GM12864 (cell line): ENCODE data around the gene CARMIL1.

ENCODE experiments used
- DNase-seq: peaks from one replicate; pipeline ENCODE4 v3.0.0-alpha.2; 2011; ENCODE audit warnings: low read depth
- H3K4me3 ChIP-seq: 2 replicates; pipeline ENCODE4 v1.5.1; 2011; ENCODE audit warnings: mild to moderate bottlenecking, low read depth, low read length, control low read depth
- TF ChIP-seq, protein P1 (sequence below): IDR thresholded peaks from 2 replicates; pipeline ENCODE4 v1.5.1; 2011; ENCODE audit warnings: low read depth, mild to moderate bottlenecking, moderate library complexity, low read length, control low read depth, inconsistent platforms; ENCODE audit errors: missing control alignments

Gene CARMIL1

DNA sequence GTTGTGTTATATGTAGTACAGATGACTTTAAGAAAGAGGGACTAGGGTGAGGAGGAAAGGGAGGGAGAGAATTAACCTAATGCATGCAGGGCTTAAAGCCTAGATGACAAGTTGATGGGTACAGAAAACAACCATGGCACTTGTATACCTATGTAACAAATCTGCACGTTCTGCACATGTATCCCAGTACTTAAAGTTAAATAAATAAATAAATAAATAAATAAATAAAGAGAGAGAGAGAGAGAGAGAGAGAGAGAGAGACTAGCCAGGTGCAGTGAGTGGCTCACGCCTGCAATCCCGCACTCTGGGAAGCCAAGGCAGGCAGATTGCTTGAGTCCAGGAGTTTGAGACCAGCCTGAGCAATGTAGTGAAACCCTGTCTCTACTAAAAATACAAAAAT is 11.5 kb upstream of the CARMIL1 start:
- TF ChIP-seq, protein P1, sequence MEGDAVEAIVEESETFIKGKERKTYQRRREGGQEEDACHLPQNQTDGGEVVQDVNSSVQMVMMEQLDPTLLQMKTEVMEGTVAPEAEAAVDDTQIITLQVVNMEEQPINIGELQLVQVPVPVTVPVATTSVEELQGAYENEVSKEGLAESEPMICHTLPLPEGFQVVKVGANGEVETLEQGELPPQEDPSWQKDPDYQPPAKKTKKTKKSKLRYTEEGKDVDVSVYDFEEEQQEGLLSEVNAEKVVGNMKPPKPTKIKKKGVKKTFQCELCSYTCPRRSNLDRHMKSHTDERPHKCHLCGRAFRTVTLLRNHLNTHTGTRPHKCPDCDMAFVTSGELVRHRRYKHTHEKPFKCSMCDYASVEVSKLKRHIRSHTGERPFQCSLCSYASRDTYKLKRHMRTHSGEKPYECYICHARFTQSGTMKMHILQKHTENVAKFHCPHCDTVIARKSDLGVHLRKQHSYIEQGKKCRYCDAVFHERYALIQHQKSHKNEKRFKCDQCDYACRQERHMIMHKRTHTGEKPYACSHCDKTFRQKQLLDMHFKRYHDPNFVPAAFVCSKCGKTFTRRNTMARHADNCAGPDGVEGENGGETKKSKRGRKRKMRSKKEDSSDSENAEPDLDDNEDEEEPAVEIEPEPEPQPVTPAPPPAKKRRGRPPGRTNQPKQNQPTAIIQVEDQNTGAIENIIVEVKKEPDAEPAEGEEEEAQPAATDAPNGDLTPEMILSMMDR: no peak
- DNase-seq: no peak
- no peak overlapping the region for H3K4me3 ChIP-seq

GRCh38 chr6:25270559-25270958 is 8.6 kb upstream of the CARMIL1 start:
- no peak for DNase-seq
- TF ChIP-seq, protein P1: no peak
- H3K4me3 ChIP-seq: no peak overlapping the region

DNA sequence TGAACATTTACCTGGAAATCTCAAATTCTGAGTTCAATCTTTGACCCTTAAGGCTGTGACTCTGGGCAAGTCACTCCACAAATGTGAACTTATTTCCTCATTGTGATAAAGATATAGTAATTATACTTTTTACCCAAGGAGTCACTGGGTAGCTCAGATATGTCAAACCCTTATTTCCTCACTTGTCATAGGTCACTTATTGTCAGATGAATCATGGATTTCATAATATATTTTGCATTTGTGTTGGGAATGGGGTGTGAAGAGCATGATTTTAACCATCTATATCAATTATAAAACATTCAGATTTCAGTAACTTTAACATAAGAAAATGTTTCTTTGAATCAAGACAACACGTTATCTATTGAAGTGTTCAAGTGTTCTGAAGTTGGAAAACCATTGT is 3.7 kb upstream of the CARMIL1 start:
- TF ChIP-seq, protein P1: no peak
- no peak for DNase-seq
- no peak overlapping the region for H3K4me3 ChIP-seq

- no peak for DNase-seq
- TF ChIP-seq, protein P1: no peak
- no peak overlapping the region for H3K4me3 ChIP-seq
Observed at GRCh38 chr6:25277386-25277785, 1.8 kb upstream of the CARMIL1 start.

DNA sequence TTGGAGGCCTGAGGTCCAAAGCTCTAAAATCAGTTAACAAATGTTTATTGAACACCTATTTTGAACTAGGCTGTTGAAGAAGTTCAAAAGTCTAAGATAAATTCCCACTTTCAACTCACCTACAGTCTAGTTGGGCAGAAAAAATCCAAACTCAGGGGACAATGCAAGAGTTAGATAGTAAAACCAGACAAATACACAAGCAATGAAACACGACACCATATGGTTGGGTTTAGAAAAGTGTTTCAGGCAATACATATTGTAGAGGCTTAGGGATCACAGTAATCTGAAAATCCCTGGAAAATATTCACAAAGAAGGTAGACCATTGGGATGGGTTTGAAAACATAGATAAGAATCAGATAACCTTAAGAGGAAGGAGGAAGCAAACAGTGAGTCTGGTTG is 1.3 kb upstream of the CARMIL1 start:
- TF ChIP-seq, protein P1: no peak
- no peak for DNase-seq
- H3K4me3 ChIP-seq: no peak overlapping the region

GRCh38 chr6:25278261-25278913 is 787 bp upstream of the CARMIL1 start:
- H3K4me3 ChIP-seq: peak overlapping the region; percentile 70
- TF ChIP-seq, protein P1: no peak
- DNase-seq: no peak

DNA sequence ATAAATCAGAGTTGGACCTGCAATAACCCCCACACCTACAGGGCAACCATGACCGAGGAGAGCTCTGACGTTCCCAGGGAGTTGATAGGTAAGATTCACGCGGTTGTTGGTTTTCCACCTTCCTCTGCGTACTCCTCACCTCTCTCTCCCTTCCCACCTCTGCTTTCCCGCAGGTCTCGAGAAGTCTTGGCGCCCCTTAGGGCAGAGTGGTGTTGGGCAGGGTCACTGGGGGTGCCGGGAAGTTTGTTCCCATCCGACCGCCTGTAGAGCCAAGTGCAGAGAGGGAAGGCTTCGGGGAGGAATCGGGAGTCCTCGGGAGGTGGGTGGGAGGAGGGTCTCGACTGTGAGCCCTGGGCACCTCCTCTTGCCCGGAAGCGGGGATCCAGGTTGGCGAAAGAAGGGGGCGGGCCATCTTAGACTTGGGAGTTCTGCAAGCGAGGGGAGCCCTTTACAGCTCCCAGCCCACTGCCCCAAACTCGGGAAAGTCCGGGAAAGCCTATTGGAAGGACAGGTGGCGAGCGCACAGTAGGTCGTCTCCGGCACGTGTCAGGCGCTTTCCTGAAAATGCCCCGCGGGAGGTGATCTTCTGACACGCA is 672 bp downstream of the CARMIL1 start:
- DNase-seq: no peak

More for the DNA sequence above, 672 bp downstream of the CARMIL1 start:
- H3K4me3 ChIP-seq: peak overlapping the region; percentile 70
- TF ChIP-seq, protein P1: no peak
